GM18507 (cell line): Measurements from ENCODE around the gene GPR132.
"Not testable (repeated sequence)": the region's sequence is repeated elsewhere in the genome, so short reads cannot be mapped to it uniquely, and the experiment has no call there.

Source experiments
- DNase-seq: peaks from one replicate; pipeline ENCODE4 v3.0.0; 2011; ENCODE audit warnings: low read depth; ENCODE audit not compliant: insufficient read length; ENCODE audit errors: extremely low spot score
- FAIRE-seq: peaks from 2 replicates; lab custom pipeline; 2011; peaks lifted over from hg19 to GRCh38; lab: Jason Lieb, UNC

GPR132 gene

GRCh38 chr14:105027718-105028117 is 37.5 kb downstream of the GPR132 start:
- not testable (repeated sequence) for DNase-seq, FAIRE-seq

- DNase-seq = no peak
- FAIRE-seq = peak; percentile 69
Measured at GRCh38 chr14:105026802-105027563, 38.2 kb downstream of the GPR132 start.

- FAIRE-seq (peak; percentile 91), DNase-seq (no peak)
Measured at GRCh38 chr14:105026033-105026785, 39.0 kb downstream of the GPR132 start.

DNA sequence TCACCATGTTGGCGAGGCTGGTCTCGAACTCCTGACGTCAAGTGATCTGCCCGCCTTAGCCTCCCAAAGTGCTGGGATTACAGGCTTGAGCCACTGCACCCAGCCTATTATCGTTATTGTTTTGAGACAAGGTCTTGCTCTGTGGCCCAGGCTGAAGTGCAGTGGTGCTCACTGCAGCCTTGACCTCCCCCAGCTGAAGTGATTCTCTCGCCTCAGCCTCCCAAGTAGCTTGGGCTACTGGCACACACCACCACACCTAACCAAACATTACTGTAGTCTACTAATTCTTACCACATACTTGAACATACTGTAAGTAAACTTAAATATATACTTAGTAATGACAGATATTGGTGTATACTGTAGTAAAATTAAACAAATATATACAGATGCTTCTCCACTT is 39.8 kb downstream of the GPR132 start:
- DNase-seq = no peak
- no peak for FAIRE-seq

- FAIRE-seq (no peak), DNase-seq (no peak)
Measured at GRCh38 chr14:105023791-105024480, 41.3 kb downstream of the GPR132 start.

GRCh38 chr14:105023144-105023543 is 42.1 kb downstream of the GPR132 start:
- FAIRE-seq = no peak

GRCh38 chr14:105022276-105022670 is 43.0 kb downstream of the GPR132 start:
- FAIRE-seq (no peak), DNase-seq (no peak)

More at GRCh38 chr14:105023144-105023543, 42.1 kb downstream of the GPR132 start:
- no peak for DNase-seq

DNA sequence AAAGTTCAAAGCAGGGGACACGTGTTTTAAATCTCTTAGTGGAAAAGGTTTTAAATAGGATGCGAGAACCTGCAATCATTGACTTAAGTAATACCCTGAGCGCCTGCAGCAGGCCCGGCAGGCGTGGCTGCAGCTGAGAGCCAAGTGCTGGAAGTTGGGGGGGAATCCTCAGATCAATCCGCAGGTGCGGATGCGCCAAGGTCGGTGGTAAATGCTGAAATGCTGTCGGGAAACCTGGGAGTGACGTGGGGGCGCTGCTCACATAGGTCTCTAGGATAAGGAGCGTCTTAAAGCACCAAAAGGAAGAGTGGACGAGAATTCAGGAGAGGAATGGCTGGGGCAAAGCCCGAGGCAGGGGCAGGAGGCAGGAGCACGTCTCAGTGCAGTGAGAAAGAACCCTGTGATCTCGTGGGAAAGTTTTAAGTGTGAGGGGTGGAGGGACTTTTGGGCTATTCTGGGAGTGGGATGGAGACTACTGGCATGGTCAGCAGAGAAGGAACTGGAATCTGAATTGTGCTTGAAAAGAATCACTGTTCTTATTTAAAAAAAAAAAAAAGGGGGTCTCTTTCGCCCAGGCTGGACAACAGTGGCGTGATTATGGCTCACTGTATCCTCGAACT is 43.5 kb downstream of the GPR132 start:
- no peak for DNase-seq
- FAIRE-seq = no peak

DNA sequence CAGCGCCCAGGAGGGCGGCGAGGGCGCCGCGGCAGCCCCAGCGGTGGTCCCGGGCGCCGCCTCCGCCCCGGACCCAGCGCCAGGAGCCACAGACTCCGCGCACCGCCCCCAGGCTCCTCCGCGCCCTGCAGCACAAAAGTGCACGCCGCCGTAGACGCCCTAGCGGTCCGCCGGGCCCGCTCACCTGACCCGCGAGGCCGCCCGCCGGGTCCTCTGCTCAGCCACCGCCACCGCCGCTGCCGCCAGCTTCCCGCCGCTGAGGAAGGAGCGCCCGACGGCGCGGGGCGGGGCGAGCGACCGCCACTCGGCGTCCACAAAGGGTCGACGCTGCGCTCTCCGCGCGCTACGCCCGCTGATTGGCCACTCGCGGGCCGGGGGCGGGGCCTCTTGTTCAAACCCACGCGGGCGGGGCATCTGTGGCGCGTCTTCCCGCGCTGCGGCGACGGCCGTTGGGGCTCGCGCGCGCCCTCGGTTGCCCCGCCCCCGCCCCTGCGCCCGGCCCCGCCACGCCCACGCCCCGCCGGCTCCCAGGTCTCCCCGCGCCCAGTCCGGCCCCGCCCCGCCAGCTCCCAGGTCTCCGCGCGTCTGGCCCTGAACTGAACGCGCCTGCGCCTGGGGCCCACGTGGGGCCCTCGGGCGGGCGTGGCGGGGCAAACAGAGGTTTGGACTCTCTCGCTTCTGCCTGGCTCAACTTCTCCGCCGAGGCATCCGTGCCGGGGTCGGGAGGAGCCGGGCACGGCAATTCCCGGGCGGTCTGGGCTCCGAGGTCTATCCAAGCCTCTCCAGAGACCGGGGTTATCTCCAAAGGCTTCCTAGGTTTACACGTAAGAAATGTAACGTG is 44.2 kb downstream of the GPR132 start, which contains the start of gene CDCA4:
TSS of gene CDCA4 (minus strand) at position 269 of the 841 bp plus-strand sequence. CDS start 9,154 bp downstream, outside the sequence.
- DNase-seq (peak; percentile 98), FAIRE-seq (peak; percentile 89)

DNA sequence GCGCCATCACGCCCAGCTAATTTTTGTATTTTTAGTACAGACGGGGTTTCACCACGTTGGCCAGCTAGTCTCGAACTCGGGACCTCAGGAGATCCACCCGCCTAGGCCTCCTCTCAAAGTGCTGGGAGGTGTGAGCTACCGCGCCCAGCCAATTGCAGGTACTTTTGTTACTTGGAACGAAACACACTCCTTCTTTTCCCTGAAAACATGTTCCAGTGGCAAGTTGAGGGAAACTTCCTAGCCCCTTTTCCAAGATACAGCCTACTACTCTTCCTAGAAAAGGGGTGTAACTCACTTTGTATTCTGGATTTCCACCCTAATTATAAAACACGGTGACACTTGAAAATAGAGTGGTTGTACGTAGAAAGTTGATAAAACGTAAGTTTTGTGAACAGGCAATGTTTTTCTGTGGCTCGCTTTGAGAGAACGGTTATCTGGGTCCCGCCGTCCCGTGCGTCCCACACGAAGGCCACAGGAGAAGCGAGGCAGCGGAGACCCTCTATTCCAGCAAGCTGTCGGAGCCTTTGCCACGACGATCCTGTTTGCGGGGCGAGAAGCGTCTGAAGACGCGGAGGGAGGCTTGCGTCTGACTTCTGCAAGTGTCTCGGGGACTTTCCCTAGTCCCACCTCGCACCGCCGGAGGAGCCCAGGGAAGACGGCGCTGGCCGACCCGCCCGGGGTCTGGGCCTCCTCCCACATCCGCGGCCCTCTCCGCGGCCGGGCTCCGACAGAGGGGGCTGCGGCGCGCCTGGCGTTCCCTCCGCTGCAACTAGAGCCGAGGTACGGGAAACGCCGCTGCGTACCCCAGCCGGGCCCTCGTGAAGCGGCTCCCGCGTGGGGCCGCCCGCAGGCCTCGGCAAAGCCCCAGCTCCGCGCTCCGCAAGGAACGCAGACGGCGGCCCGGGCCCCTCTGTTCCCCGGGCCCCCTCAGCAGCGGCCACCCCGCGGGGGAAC is 45.1 kb downstream of the GPR132 start:
- FAIRE-seq (peak; percentile 66), DNase-seq (no peak)

DNA sequence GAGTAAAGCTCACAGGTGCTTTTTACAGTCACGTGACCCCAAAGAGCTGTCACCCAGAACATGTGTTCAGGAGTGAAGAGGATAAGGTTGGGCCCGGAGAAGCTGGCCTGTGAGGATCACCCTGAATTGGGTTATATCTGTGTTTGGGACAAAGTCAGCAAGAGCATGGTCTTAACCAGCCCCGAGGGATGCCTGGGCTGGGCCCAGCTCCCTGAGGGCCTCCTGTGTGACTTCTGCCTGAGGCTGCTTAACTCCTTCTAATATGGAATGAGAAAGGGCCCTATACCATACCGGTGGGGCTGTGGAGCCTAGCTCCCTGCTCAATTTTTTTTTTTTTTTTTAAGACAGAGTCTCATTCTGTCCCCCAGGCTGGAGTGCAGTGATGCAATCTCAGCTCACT is 46.8 kb downstream of the GPR132 start:
- DNase-seq = no peak
- FAIRE-seq = no peak

DNA sequence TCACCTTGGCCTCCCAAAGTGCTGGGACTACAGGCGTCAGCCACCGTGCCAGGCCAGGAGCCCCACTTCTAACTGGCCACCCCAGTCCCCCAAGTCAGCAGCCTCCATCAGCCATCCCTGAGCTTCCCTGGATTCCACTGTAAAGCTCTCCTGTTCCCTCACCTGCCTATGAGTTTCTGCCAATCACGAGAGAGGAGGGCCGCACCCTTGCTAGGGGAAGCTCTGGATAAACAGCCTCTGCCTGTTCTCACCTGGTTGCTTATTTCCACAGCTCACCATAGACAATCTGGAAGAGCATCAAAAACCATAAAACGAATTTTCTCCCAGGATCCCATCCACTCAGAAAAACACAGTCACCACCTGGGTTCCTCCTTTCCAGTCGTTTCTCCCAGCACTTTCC is 49.3 kb downstream of the GPR132 start:
- FAIRE-seq = no peak

DNA sequence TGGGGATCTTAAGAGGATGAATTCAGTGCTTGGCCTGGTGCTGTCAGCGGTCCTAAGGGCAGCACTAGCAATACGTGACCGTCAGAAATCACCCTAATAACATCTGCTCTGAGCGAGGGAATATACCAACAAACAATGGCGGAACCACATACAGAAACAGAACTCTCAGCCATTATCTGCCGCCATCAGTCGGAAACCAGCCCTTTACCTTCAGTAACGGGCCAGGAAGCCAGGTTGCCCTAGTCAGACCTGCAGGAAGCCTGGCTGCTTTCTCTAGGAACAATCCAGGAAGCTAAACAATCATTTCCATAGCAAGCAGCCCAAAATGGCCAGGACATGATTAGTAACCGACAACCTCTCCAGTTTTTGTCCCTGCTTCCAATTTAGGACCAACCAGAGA is 50.0 kb downstream of the GPR132 start:
- FAIRE-seq (no peak), DNase-seq (no peak)

More for the DNA sequence above, 49.3 kb downstream of the GPR132 start:
- DNase-seq = no peak

DNA sequence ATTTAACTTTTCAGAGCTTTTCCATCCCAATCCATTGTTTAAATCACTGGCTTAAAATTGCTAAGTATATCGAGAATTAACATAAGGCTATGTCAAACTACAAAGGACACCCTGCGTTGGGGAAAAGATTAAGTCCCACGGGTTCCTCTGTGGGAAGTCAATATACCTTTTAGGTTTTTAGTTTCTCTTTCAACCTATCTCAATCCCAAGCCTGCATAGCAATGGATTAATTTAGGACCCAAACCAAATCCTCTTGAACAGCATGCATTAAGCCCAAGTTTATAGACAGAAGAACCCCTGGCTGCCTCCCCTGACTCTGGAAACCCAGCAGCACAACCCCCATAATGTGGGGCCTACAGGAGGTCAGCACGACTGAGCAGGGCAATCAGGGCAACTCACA is 50.6 kb downstream of the GPR132 start:
- FAIRE-seq (peak; percentile 31), DNase-seq (no peak)

GRCh38 chr14:105014032-105014431 is 51.2 kb downstream of the GPR132 start:
- DNase-seq = no peak
- FAIRE-seq = no peak

GRCh38 chr14:105013150-105013785 is 52.0 kb downstream of the GPR132 start:
- FAIRE-seq (no peak), DNase-seq (no peak)
